ENCODE measurements around the gene THAP2.

DNA sequence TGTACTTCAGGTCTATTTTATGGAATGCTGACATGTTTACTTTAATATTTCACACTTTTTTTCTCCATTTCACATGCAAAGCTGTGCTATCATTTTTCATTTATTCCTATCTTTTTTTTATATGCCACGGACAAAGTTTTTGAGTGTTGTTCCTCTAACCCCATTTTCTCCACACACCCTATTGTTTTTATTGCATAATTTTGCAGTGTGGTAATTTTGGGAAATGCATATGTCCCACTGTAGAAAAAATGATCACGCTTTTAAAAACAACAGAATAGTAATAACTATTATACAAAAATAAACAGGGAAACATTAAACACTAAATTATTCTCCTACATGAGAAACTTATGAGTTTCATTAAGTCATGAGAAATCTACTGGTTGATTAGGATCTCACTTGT, 14.7 kb upstream of the THAP2 start:
- TF ChIP-seq FOXA1 (IDR thresholded peaks at IDR 0.05) (no peak), HDGF (IDR thresholded peaks at IDR 0.05; ENCODE audit: borderline replicate concordance) (no peak), ARNT (IDR thresholded peaks at IDR 0.05) (no peak), NFRKB (IDR thresholded peaks at IDR 0.05) (no peak), SP1 (IDR thresholded peaks at IDR 0.05) (no peak), ELF4 (IDR thresholded peaks at IDR 0.05) (no peak), BHLHE40 (IDR thresholded peaks at IDR 0.05; ENCODE audit: borderline replicate concordance) (no peak), CTBP1 (IDR thresholded peaks at IDR 0.05; ENCODE audit: borderline replicate concordance) (no peak), LEF1 (IDR thresholded peaks at IDR 0.05; ENCODE audit: borderline replicate concordance) (no peak), FOXK2 (IDR thresholded peaks at IDR 0.05) (no peak)
- TF ChIP-seq, protein P1, sequence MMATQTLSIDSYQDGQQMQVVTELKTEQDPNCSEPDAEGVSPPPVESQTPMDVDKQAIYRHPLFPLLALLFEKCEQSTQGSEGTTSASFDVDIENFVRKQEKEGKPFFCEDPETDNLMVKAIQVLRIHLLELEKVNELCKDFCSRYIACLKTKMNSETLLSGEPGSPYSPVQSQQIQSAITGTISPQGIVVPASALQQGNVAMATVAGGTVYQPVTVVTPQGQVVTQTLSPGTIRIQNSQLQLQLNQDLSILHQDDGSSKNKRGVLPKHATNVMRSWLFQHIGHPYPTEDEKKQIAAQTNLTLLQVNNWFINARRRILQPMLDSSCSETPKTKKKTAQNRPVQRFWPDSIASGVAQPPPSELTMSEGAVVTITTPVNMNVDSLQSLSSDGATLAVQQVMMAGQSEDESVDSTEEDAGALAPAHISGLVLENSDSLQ (IDR thresholded peaks at IDR 0.05): no peak
